KMS-11 (cell line): ENCODE results near the gene ALKBH5.

Source experiments
- H2AFZ ChIP-seq: fragments of 200-600 bp; sonication (generic); 2 replicates; pipeline ENCODE4 v1.6.1; 2016; ENCODE audit warnings: antibody characterized with exemption, mixed run types, low read depth
- H3K27ac ChIP-seq: fragments of 200-600 bp; sonication (generic); 2 replicates; pipeline ENCODE4 v1.6.1; 2016; ENCODE audit warnings: mild to moderate bottlenecking, mixed run types
- H3K27me3 ChIP-seq: fragments of 200-600 bp; sonication (generic); 2 replicates; pipeline ENCODE4 v1.6.1; 2017; ENCODE audit warnings: mild to moderate bottlenecking, low read depth, mixed run types, moderate library complexity; ENCODE audit not compliant: insufficient read depth
- H3K36me3 ChIP-seq: fragments of 200-600 bp; sonication (generic); 2 replicates; pipeline ENCODE4 v1.6.1; 2017; ENCODE audit warnings: mild to moderate bottlenecking, mixed run types; ENCODE audit not compliant: insufficient read depth
- H3K4me1 ChIP-seq: fragments of 200-600 bp; sonication (generic); 2 replicates; pipeline ENCODE4 v1.6.1; 2016; ENCODE audit warnings: mild to moderate bottlenecking, low read depth, mixed run types; ENCODE audit not compliant: poor library complexity, severe bottlenecking
- H3K4me2 ChIP-seq: fragments of 200-600 bp; sonication (generic); 2 replicates; pipeline ENCODE4 v1.7.0; 2016; ENCODE audit warnings: mild to moderate bottlenecking, mixed run types
- H3K4me3 ChIP-seq: fragments of 200-600 bp; sonication (generic); IDR thresholded peaks from 2 replicates; pipeline ENCODE4 v1.6.1; 2017; ENCODE audit warnings: low read depth, low read length, mixed read lengths; ENCODE audit not compliant: insufficient read depth
- H3K79me2 ChIP-seq: fragments of 200-600 bp; sonication (generic); 2 replicates; pipeline ENCODE4 v1.6.1; 2016; ENCODE audit warnings: low read depth, mixed run types; ENCODE audit not compliant: insufficient read depth
- H3K9ac ChIP-seq: fragments of 200-600 bp; sonication (generic); 2 replicates; pipeline ENCODE4 v1.6.1; 2016; ENCODE audit warnings: mild to moderate bottlenecking, mixed run types
- H4K20me1 ChIP-seq: fragments of 200-600 bp; sonication (generic); 2 replicates; pipeline ENCODE4 v1.6.1; 2016; ENCODE audit warnings: mild to moderate bottlenecking, mixed run types; ENCODE audit not compliant: insufficient read depth
- TF ChIP-seq, protein P1 (sequence below): fragments of 200-600 bp; sonication (generic); conservative IDR thresholded peaks from 2 replicates; pipeline ENCODE4 v1.6.1; 2017; ENCODE audit warnings: low read depth, mild to moderate bottlenecking, antibody characterized with exemption, low read length, moderate library complexity, mixed read lengths

Gene ALKBH5

DNA sequence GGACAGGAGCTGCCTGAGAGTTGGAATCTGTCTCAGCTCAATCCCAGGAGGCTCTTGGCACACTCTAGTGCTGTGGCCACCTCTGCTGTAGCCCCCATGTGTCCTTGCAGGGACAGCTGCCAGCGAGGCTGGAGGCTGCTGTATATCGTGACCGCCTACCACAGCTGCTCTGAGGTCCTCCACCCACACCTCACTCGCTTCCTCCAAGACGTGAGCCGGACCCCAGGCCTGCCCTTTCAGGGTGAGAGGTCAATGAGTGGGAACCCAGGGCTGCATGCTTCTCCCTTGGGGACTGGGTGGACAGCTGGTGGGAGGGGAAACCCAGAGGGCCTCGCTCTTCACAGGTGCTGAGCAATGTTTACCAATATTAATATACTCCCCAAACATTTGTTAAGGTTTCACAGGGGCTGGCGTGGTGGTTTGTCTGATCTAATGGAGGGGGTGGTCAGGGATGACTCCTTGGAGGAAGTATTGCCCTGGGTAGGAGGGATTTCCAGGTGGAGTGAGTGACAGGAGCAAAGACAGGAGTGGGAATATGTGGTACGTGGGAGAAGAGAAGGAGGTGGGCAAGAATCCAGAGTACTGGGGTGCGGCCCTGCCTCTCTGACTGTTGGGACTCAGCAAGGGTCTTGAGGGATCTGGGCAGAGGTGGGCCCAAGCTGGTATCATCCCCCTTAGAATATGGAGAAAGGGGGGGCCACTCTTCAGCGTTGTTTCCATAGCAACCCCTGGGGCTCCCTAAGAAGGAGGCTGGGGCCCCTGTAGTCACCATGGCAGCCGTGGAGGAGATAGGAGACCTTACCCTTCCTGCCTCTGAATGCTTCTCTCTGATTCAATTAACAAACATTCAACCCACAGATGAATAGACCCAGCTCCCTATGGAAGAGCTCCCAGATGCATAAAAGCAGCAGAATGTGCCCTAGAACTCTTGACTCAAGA, 22.2 kb upstream of the ALKBH5 start:
- H3K4me3 ChIP-seq = no peak overlapping the region
- no peak overlapping the region for H3K4me2 ChIP-seq
- H3K27ac ChIP-seq = no peak overlapping the region
- H3K9ac ChIP-seq = no peak overlapping the region
- TF ChIP-seq, protein P1, sequence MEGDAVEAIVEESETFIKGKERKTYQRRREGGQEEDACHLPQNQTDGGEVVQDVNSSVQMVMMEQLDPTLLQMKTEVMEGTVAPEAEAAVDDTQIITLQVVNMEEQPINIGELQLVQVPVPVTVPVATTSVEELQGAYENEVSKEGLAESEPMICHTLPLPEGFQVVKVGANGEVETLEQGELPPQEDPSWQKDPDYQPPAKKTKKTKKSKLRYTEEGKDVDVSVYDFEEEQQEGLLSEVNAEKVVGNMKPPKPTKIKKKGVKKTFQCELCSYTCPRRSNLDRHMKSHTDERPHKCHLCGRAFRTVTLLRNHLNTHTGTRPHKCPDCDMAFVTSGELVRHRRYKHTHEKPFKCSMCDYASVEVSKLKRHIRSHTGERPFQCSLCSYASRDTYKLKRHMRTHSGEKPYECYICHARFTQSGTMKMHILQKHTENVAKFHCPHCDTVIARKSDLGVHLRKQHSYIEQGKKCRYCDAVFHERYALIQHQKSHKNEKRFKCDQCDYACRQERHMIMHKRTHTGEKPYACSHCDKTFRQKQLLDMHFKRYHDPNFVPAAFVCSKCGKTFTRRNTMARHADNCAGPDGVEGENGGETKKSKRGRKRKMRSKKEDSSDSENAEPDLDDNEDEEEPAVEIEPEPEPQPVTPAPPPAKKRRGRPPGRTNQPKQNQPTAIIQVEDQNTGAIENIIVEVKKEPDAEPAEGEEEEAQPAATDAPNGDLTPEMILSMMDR = no peak
- no peaks in the 10 kb centered on the region for H3K79me2 ChIP-seq
- H3K4me1 ChIP-seq = no peaks in the 10 kb centered on the region
- H4K20me1 ChIP-seq = no peaks in the 10 kb centered on the region
- H3K36me3 ChIP-seq = no peaks in the 10 kb centered on the region
- H3K27me3 ChIP-seq = no peaks in the 10 kb centered on the region
- H2AFZ ChIP-seq = no peak overlapping the region

DNA sequence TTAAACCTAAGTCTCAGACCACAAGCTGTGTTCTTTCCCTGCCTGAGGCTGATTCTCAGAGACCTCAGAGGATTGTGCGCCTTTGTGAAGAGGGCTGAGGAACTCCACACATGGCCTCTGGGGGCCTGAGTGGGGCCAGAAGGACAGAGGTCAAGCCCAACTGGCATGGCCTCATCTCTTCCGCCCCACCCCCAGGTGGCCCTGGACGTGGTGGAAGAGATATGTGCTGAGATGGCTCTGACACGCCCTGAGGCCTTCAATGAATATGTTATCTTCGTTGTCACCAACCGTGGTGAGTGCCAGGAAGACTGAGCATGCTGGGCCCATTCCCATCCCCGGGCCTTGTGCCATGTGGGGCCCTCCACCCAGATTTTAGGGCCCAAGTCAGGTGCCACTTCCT, 20.1 kb upstream of the ALKBH5 start:
- no peak overlapping the region for H3K9ac ChIP-seq
- H3K4me1 ChIP-seq = no peaks in the 10 kb centered on the region
- TF ChIP-seq, protein P1 = no peak
- H3K79me2 ChIP-seq = no peaks in the 10 kb centered on the region
- no peak overlapping the region for H3K4me3 ChIP-seq
- H3K4me2 ChIP-seq = no peak overlapping the region
- H3K27me3 ChIP-seq = no peaks in the 10 kb centered on the region
- no peak overlapping the region for H2AFZ ChIP-seq
- no peak overlapping the region for H3K27ac ChIP-seq
- no peaks in the 10 kb centered on the region for H4K20me1 ChIP-seq
- no peaks in the 10 kb centered on the region for H3K36me3 ChIP-seq

DNA sequence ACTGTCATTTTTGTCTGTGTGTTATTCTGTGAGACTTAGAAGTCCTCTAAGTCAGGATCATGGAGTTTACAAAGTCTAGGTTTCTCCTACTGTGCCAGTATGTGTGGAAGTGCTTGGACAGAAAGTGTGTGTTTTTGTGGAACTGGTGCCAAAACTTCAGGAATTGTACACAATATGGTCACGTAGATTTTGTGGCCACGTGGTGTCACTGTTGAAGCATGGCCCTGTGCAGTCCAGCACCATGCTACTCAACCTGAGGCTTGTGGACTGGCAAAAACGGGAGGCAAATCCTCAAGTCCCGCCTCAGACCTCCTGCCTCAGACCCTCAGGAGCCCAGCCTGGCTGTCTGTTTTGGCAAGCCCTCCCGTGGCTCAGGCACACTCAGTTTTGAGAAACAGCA, 16.7 kb upstream of the ALKBH5 start:
- Histone ChIP-seq H2AFZ (no peak overlapping the region), H3K4me3 (no peak overlapping the region), H3K9ac (no peak overlapping the region), H3K4me2 (no peak overlapping the region), H3K36me3 (no peaks in the 10 kb centered on the region), H4K20me1 (no peaks in the 10 kb centered on the region), H3K27ac (no peak overlapping the region), H3K4me1 (no peaks in the 10 kb centered on the region), H3K79me2 (no peaks in the 10 kb centered on the region), H3K27me3 (no peaks in the 10 kb centered on the region)
- TF ChIP-seq, protein P1 = no peak

DNA sequence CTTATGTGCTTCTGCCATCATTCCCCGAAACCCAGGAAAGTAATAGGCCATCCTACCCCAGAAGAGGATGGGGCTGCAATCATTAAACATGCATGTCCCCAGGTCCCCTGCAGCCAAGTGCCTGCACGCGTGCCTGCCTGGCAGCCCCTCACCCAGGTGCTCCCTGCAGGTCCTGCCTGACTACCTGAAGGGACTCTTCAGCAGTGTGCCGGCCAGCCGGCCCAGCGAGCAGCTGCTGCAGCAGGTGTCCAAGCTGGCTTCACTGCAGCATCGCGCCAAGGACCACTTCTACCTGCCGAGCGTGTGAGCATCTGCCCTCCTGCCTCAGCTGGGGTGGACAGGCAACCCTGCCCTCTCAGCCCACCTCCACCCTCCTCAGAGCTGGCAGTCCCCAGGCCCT, 16.2 kb upstream of the ALKBH5 start:
- H3K4me2 ChIP-seq = no peak overlapping the region
- H3K9ac ChIP-seq = no peak overlapping the region
- H3K79me2 ChIP-seq = no peaks in the 10 kb centered on the region
- H3K4me3 ChIP-seq = no peak overlapping the region
- peaks cover 4% of the 10 kb centered on the region for H3K4me1 ChIP-seq
- no peaks in the 10 kb centered on the region for H3K36me3 ChIP-seq
- H2AFZ ChIP-seq = no peak overlapping the region
- H4K20me1 ChIP-seq = no peaks in the 10 kb centered on the region
- H3K27ac ChIP-seq = no peak overlapping the region
- TF ChIP-seq, protein P1 = no peak
- no peaks in the 10 kb centered on the region for H3K27me3 ChIP-seq
